HepG2 (cell line): ENCODE data around the gene MEX3A. TPM values are rescaled to one million over a fixed set of nuclear protein-coding genes. Genes with fewer than 3 reads are reported as not detected.

Experiments
- ATAD3A ChIP-seq: sonication (generic); formaldehyde crosslinking; IDR thresholded peaks from 2 replicates; pipeline ENCODE4 v1.4.0; 2020; ENCODE audit warnings: missing genetic modification reagents
- DZIP1 ChIP-seq: sonication (generic); formaldehyde crosslinking; IDR thresholded peaks from 2 replicates; pipeline ENCODE4 v1.5.0; 2020; ENCODE audit warnings: mild to moderate bottlenecking, missing genetic modification reagents
- FOXM1 ChIP-seq: sonication (generic); formaldehyde crosslinking; IDR thresholded peaks from 2 replicates; pipeline ENCODE4 v1.5.0; 2020; ENCODE audit warnings: missing genetic modification reagents
- GABPB1 ChIP-seq: IDR thresholded peaks from 2 replicates; pipeline ENCODE4 v1.6.1; 2016; ENCODE audit warnings: mild to moderate bottlenecking, missing genetic modification reagents, moderate library complexity, missing compliant biosample characterization
- GPN1 ChIP-seq: sonication (generic); formaldehyde crosslinking; IDR thresholded peaks from 2 replicates; pipeline ENCODE4 v1.5.1; 2020; ENCODE audit warnings: missing genetic modification reagents, borderline replicate concordance
- HOXA5 ChIP-seq: sonication (generic); formaldehyde crosslinking; IDR thresholded peaks from 2 replicates; pipeline ENCODE4 v1.4.0; 2020; ENCODE audit warnings: missing genetic modification reagents
- LCORL ChIP-seq, 2 experiments: fragments of 450-650 bp in 1 of 2; sonication (generic) in 1 of 2; formaldehyde crosslinking in 1 of 2; IDR thresholded peaks; 2 replicates each; pipeline versions ENCODE4 v1.5.0 to v1.6.1; 2017 to 2020; ENCODE audit warnings: antibody characterized with exemption in 1 of 2, missing genetic modification reagents in 1 of 2
- SIN3B ChIP-seq: fragments of 150-350 bp; IDR thresholded peaks from 2 replicates; pipeline ENCODE4 v1.6.1; 2014; ENCODE audit warnings: low read length
- SP140L ChIP-seq: sonication (generic); formaldehyde crosslinking; IDR thresholded peaks from 2 replicates; pipeline ENCODE4 v1.4.0; 2020; ENCODE audit warnings: missing genetic modification reagents, borderline replicate concordance
- WIZ ChIP-seq: sonication (generic); formaldehyde crosslinking; IDR thresholded peaks from 2 replicates; pipeline ENCODE4 v1.5.1; 2020; ENCODE audit warnings: mild to moderate bottlenecking, missing genetic modification reagents
- YY1 ChIP-seq: IDR thresholded peaks from 2 replicates; pipeline ENCODE4 v1.6.1; 2011; ENCODE audit warnings: low read length, low read depth, moderate library complexity, mild to moderate bottlenecking; ENCODE audit not compliant: insufficient read depth, insufficient replicate concordance
- ZFP1 ChIP-seq: IDR thresholded peaks from 2 replicates; pipeline ENCODE4 v1.6.1; 2016
- ZMYM4 ChIP-seq: sonication (generic); formaldehyde crosslinking; IDR thresholded peaks from 2 replicates; pipeline ENCODE4 v1.8.1; 2023; ENCODE audit warnings: mild to moderate bottlenecking, missing genetic modification reagents
- ZNF550 ChIP-seq: sonication (generic); formaldehyde crosslinking; IDR thresholded peaks from 2 replicates; pipeline ENCODE4 v1.4.0; 2020; ENCODE audit warnings: mild to moderate bottlenecking, missing genetic modification reagents, borderline replicate concordance
- ZNF646 ChIP-seq: sonication (generic); formaldehyde crosslinking; IDR thresholded peaks from 2 replicates; pipeline ENCODE4 v1.9.0; 2021; ENCODE audit warnings: mild to moderate bottlenecking, missing genetic modification reagents
- ZNF720 ChIP-seq: sonication (generic); formaldehyde crosslinking; IDR thresholded peaks from 2 replicates; pipeline ENCODE4 v1.4.0; 2020; ENCODE audit warnings: missing genetic modification reagents
- ZSCAN31 ChIP-seq: sonication (generic); formaldehyde crosslinking; IDR thresholded peaks from 2 replicates; pipeline ENCODE4 v1.5.0; 2020; ENCODE audit warnings: low read depth, mild to moderate bottlenecking, missing genetic modification reagents
- polyA plus RNA-seq, 8 experiments: library from polyadenylated mRNA; depleted of rRNA in 3 of 8; stranded (reverse) in 7 of 8; unstranded in 1 of 8; fragments of >200 nt; fragmentation: Illumina TruSeq in 4 of 8; extraction: Trizol in 4 of 8; gene quantifications; 2 replicates each; pipeline versions ENCODE4 v1.2.1 to v1.2.3, GENCODE V29; 2011 to 2016; ENCODE audit warnings: low read depth in 4 of 8, missing spikeins in 1 of 8, mixed read lengths in 1 of 8; ENCODE audit not compliant: insufficient read depth in 1 of 8
- total RNA-seq, 5 experiments: library from RNA; depleted of rRNA; stranded (reverse); fragments of >200 nt; fragmentation: Illumina TruSeq; extraction: Trizol; gene quantifications; 2 replicates each; pipeline ENCODE4 v1.2.3, GENCODE V29; 2016; ENCODE audit warnings: low read depth in 1 of 5
- TF ChIP-seq, protein P1 (sequence below): sonication (generic); formaldehyde crosslinking; IDR thresholded peaks from 2 replicates; pipeline ENCODE4 v1.4.0; 2020; ENCODE audit warnings: missing genetic modification reagents

Gene MEX3A
- total and polyA plus RNA-seq, 2 of the 13 experiments (the other 11 are each of a cell fraction or from before 2014, with no cell fraction given), result 7.6 to 9.1 TPM

GRCh38 chr1:156104861-156105832 is 22.9 kb upstream of the MEX3A start (continued):
- TF ChIP-seq LCORL (IDR thresholded peaks at IDR 0.05), result no peak
- 0 out of 2 replicates have a peak, but pooled peaks have one; percentile 27 for TF ChIP-seq LCORL (CRISPR knock-in tag; IDR thresholded peaks at IDR 0.05)
- no peak for TF ChIP-seq GPN1 (CRISPR knock-in tag)
- TF ChIP-seq YY1, result peak; percentile 7
- TF ChIP-seq SIN3B, result no peak
- no peak for TF ChIP-seq SP140L (CRISPR knock-in tag)
- no peak for TF ChIP-seq ZFP1 (CRISPR knock-in tag)
- TF ChIP-seq ZNF550, result no peak
- TF ChIP-seq GABPB1 (CRISPR knock-in tag), result no peak
- TF ChIP-seq, protein P1, sequence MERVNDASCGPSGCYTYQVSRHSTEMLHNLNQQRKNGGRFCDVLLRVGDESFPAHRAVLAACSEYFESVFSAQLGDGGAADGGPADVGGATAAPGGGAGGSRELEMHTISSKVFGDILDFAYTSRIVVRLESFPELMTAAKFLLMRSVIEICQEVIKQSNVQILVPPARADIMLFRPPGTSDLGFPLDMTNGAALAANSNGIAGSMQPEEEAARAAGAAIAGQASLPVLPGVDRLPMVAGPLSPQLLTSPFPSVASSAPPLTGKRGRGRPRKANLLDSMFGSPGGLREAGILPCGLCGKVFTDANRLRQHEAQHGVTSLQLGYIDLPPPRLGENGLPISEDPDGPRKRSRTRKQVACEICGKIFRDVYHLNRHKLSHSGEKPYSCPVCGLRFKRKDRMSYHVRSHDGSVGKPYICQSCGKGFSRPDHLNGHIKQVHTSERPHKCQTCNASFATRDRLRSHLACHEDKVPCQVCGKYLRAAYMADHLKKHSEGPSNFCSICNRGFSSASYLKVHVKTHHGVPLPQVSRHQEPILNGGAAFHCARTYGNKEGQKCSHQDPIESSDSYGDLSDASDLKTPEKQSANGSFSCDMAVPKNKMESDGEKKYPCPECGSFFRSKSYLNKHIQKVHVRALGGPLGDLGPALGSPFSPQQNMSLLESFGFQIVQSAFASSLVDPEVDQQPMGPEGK (CRISPR knock-in tag), result peak; percentile 49
- no peak for TF ChIP-seq FOXM1 (CRISPR knock-in tag)
- TF ChIP-seq ZNF720 (CRISPR knock-in tag), result no peak
- TF ChIP-seq DZIP1 (CRISPR knock-in tag), result peak; percentile 76; the same call in 1 of the 2 replicates
- no peak for TF ChIP-seq HOXA5 (CRISPR knock-in tag)
- TF ChIP-seq ZSCAN31 (CRISPR knock-in tag), result no peak
- no peak for TF ChIP-seq ATAD3A (CRISPR knock-in tag)
- no peak for TF ChIP-seq WIZ
- 0 out of 2 replicates have a peak, but pooled peaks have one; percentile 23 for TF ChIP-seq ZMYM4 (CRISPR knock-in tag)
- peak; percentile 30; the same call in 1 of the 2 replicates for TF ChIP-seq ZNF646
